ENCODE results near the gene AK9.

GRCh38 chr6:109480993-109481480 is 210.0 kb downstream of the AK9 start:
- TF ChIP-seq LEF1 (IDR thresholded peaks at IDR 0.05; ENCODE audit: borderline replicate concordance): no peak
- no peak for TF ChIP-seq FOXM1 (IDR thresholded peaks at IDR 0.05; ENCODE audit: borderline replicate concordance)
- TF ChIP-seq TARDBP (IDR thresholded peaks at IDR 0.05): no peak
- TF ChIP-seq ZNF384 (IDR thresholded peaks at IDR 0.05): no peak
- no peak for TF ChIP-seq ARNT (IDR thresholded peaks at IDR 0.05)
- TF ChIP-seq ELF4 (IDR thresholded peaks at IDR 0.05): no peak
